ENCODE data around the gene SMPD2.
"Not testable (repeated sequence)": the region's sequence is repeated elsewhere in the genome, so short reads cannot be mapped to it uniquely, and the experiment has no call there.

The SMPD2 gene

GRCh38 chr6:109454496-109455436 lies 14.2 kb downstream of the SMPD2 start:
- H3K36me3 ChIP-seq (ENCODE audit: control insufficient read depth, insufficient read depth, low read length), result peaks cover 33% of the 10 kb centered on the region
- peak overlapping the region; percentile 94 for H3K4me3 ChIP-seq (ENCODE audit: low read depth, low read length)
- H3K27me3 ChIP-seq (ENCODE audit: control insufficient read depth, insufficient read depth, low read length), result no peaks in the 10 kb centered on the region
- no peaks in the 10 kb centered on the region for H3K9me3 ChIP-seq (ENCODE audit: control insufficient read depth, insufficient read depth, low read length)
- H3K9ac ChIP-seq (ENCODE audit: low read depth, low read length), result peak overlapping the region; percentile 60
- peaks cover 26% of the 10 kb centered on the region for H3K4me1 ChIP-seq (ENCODE audit: control insufficient read depth, insufficient read depth, low read length)
- H3K27ac ChIP-seq (ENCODE audit: low read depth, low read length), result peak overlapping the region; percentile 76

GRCh38 chr6:109455437-109456110 lies 15.1 kb downstream of the SMPD2 start, which contains the start of gene MICAL1:
Gene MICAL1, minus strand, starts transcription at chr6:109455772. Its CDS starts 1,576 bp downstream, at chr6:109454196.
- Histone ChIP-seq H3K9me3 (ENCODE audit: control insufficient read depth, insufficient read depth, low read length) (no peaks in the 10 kb centered on the region), H3K27me3 (ENCODE audit: control insufficient read depth, insufficient read depth, low read length) (no peaks in the 10 kb centered on the region), H3K9ac (ENCODE audit: low read depth, low read length) (peak within 1 kb of the TSS; percentile 60), H3K27ac (ENCODE audit: low read depth, low read length) (peak within 1 kb of the TSS; percentile 76), H3K4me3 (ENCODE audit: low read depth, low read length) (peak within 1 kb of the TSS; percentile 94), H3K36me3 (ENCODE audit: control insufficient read depth, insufficient read depth, low read length) (peaks cover 25% of the 10 kb centered on the region), H3K4me1 (ENCODE audit: control insufficient read depth, insufficient read depth, low read length) (peaks cover 26% of the 10 kb centered on the region)

GRCh38 chr6:109456111-109456583 lies 15.6 kb downstream of the SMPD2 start:
- H3K27ac ChIP-seq (ENCODE audit: low read depth, low read length), result peak overlapping the region; percentile 40

GRCh38 chr6:109456710-109457561 lies 16.4 kb downstream of the SMPD2 start:
- H3K27ac ChIP-seq (ENCODE audit: low read depth, low read length), result no peak overlapping the region
- H3K9me3 ChIP-seq (ENCODE audit: control insufficient read depth, insufficient read depth, low read length), result no peaks in the 10 kb centered on the region
- H3K4me1 ChIP-seq (ENCODE audit: control insufficient read depth, insufficient read depth, low read length), result peaks cover 26% of the 10 kb centered on the region
- H3K9ac ChIP-seq (ENCODE audit: low read depth, low read length), result no peak overlapping the region
- no peaks in the 10 kb centered on the region for H3K27me3 ChIP-seq (ENCODE audit: control insufficient read depth, insufficient read depth, low read length)
- peaks cover 28% of the 10 kb centered on the region for H3K36me3 ChIP-seq (ENCODE audit: control insufficient read depth, insufficient read depth, low read length)
- H3K4me3 ChIP-seq (ENCODE audit: low read depth, low read length), result peak overlapping the region; percentile 94

More at GRCh38 chr6:109456111-109456583, 15.6 kb downstream of the SMPD2 start:
- H3K27me3 ChIP-seq (ENCODE audit: control insufficient read depth, insufficient read depth, low read length), result no peaks in the 10 kb centered on the region
- H3K9ac ChIP-seq (ENCODE audit: low read depth, low read length), result peak overlapping the region; percentile 8; the same call in 1 of the 2 replicates
- H3K9me3 ChIP-seq (ENCODE audit: control insufficient read depth, insufficient read depth, low read length), result no peaks in the 10 kb centered on the region
- peaks cover 27% of the 10 kb centered on the region for H3K36me3 ChIP-seq (ENCODE audit: control insufficient read depth, insufficient read depth, low read length)
- H3K4me1 ChIP-seq (ENCODE audit: control insufficient read depth, insufficient read depth, low read length), result peaks cover 26% of the 10 kb centered on the region
- H3K4me3 ChIP-seq (ENCODE audit: low read depth, low read length), result peak overlapping the region; percentile 94

- no peak overlapping the region for H3K9ac ChIP-seq (ENCODE audit: low read depth, low read length)
- H3K27ac ChIP-seq (ENCODE audit: low read depth, low read length), result no peak overlapping the region
- H3K27me3 ChIP-seq (ENCODE audit: control insufficient read depth, insufficient read depth, low read length), result no peaks in the 10 kb centered on the region
- peaks cover 28% of the 10 kb centered on the region for H3K36me3 ChIP-seq (ENCODE audit: control insufficient read depth, insufficient read depth, low read length)
- H3K4me1 ChIP-seq (ENCODE audit: control insufficient read depth, insufficient read depth, low read length), result peaks cover 26% of the 10 kb centered on the region
- no peaks in the 10 kb centered on the region for H3K9me3 ChIP-seq (ENCODE audit: control insufficient read depth, insufficient read depth, low read length)
- H3K4me3 ChIP-seq (ENCODE audit: low read depth, low read length), result no peak overlapping the region
These were observed 17.1 kb downstream of the SMPD2 start for GRCh38 chr6:109457562-109457996.

- H3K36me3 ChIP-seq (ENCODE audit: control insufficient read depth, insufficient read depth, low read length), result peaks cover 32% of the 10 kb centered on the region
- H3K27me3 ChIP-seq (ENCODE audit: control insufficient read depth, insufficient read depth, low read length), result no peaks in the 10 kb centered on the region
- H3K27ac ChIP-seq (ENCODE audit: low read depth, low read length), result no peak overlapping the region
- H3K4me3 ChIP-seq (ENCODE audit: low read depth, low read length), result no peak overlapping the region
- peaks cover 25% of the 10 kb centered on the region for H3K4me1 ChIP-seq (ENCODE audit: control insufficient read depth, insufficient read depth, low read length)
- no peak overlapping the region for H3K9ac ChIP-seq (ENCODE audit: low read depth, low read length)
- H3K9me3 ChIP-seq (ENCODE audit: control insufficient read depth, insufficient read depth, low read length), result no peaks in the 10 kb centered on the region
These were observed 18.4 kb downstream of the SMPD2 start for GRCh38 chr6:109458774-109459531.

- Histone ChIP-seq H3K27me3 (ENCODE audit: control insufficient read depth, insufficient read depth, low read length) (no peaks in the 10 kb centered on the region), H3K4me3 (ENCODE audit: low read depth, low read length) (no peak overlapping the region), H3K4me1 (ENCODE audit: control insufficient read depth, insufficient read depth, low read length) (peaks cover 18% of the 10 kb centered on the region), H3K27ac (ENCODE audit: low read depth, low read length) (no peak overlapping the region), H3K9ac (ENCODE audit: low read depth, low read length) (no peak overlapping the region), H3K9me3 (ENCODE audit: control insufficient read depth, insufficient read depth, low read length) (no peaks in the 10 kb centered on the region), H3K36me3 (ENCODE audit: control insufficient read depth, insufficient read depth, low read length) (peaks cover 45% of the 10 kb centered on the region)
These were observed 19.8 kb downstream of the SMPD2 start for GRCh38 chr6:109460161-109460829.

- not testable (repeated sequence) for H3K4me3 ChIP-seq (ENCODE audit: low read depth, low read length); H3K9ac ChIP-seq (ENCODE audit: low read depth, low read length)
These were observed 20.7 kb downstream of the SMPD2 start for GRCh38 chr6:109461205-109461604.

GRCh38 chr6:109461733-109462526 lies 21.4 kb downstream of the SMPD2 start:
- Histone ChIP-seq H3K9me3 (ENCODE audit: control insufficient read depth, insufficient read depth, low read length) (no peaks in the 10 kb centered on the region), H3K27me3 (ENCODE audit: control insufficient read depth, insufficient read depth, low read length) (no peaks in the 10 kb centered on the region), H3K9ac (ENCODE audit: low read depth, low read length) (no peak overlapping the region), H3K4me1 (ENCODE audit: control insufficient read depth, insufficient read depth, low read length) (peaks cover 12% of the 10 kb centered on the region), H3K4me3 (ENCODE audit: low read depth, low read length) (no peak overlapping the region), H3K36me3 (ENCODE audit: control insufficient read depth, insufficient read depth, low read length) (peaks cover 62% of the 10 kb centered on the region), H3K27ac (ENCODE audit: low read depth, low read length) (no peak overlapping the region)

More at GRCh38 chr6:109461205-109461604, 20.7 kb downstream of the SMPD2 start:
- peaks cover 18% of the 10 kb centered on the region for H3K4me1 ChIP-seq (ENCODE audit: control insufficient read depth, insufficient read depth, low read length)
- H3K27me3 ChIP-seq (ENCODE audit: control insufficient read depth, insufficient read depth, low read length); H3K27ac ChIP-seq (ENCODE audit: low read depth, low read length); H3K9me3 ChIP-seq (ENCODE audit: control insufficient read depth, insufficient read depth, low read length): not testable (repeated sequence)
- peaks cover 54% of the 10 kb centered on the region for H3K36me3 ChIP-seq (ENCODE audit: control insufficient read depth, insufficient read depth, low read length)

Data from HUES48 (cell line).